Skin of body (tissue), 2 donors: Measurements from ENCODE around the gene SCAP. TPM values are rescaled to one million over a fixed set of nuclear protein-coding genes. Genes with fewer than 3 reads are reported as not detected.
A peak's percentile ranks its signal among the peaks of the same experiment; 100 is the strongest.

Source experiments
- DNase-seq: peaks from one replicate; lab custom pipeline; 2025; lab: John Stamatoyannopoulos, UW
- total RNA-seq: library from RNA; depleted of rRNA; stranded (reverse); fragments of >200 nt; gene quantifications from one replicate; pipeline ENCODE4 v1.2.3, GENCODE V29; 2014

SCAP gene
- total RNA-seq, 1 donor from 2014 or later: 44.6 TPM

GRCh38 chr3:47432673-47433072 lies 43.1 kb downstream of the SCAP start:
- no peak for DNase-seq

GRCh38 chr3:47431225-47431624 lies 44.5 kb downstream of the SCAP start:
- DNase-seq: no peak

- DNase-seq: no peak
Measured at GRCh38 chr3:47430606-47431005, 45.1 kb downstream of the SCAP start.

- no peak for DNase-seq
Measured at GRCh38 chr3:47429476-47430270, 46.1 kb downstream of the SCAP start.

GRCh38 chr3:47428662-47429061 lies 47.1 kb downstream of the SCAP start:
- DNase-seq: no peak

- DNase-seq: no peak
Measured at GRCh38 chr3:47427866-47428265, 47.9 kb downstream of the SCAP start.

GRCh38 chr3:47425959-47426358 lies 49.8 kb downstream of the SCAP start:
- no peak for DNase-seq

GRCh38 chr3:47425383-47425778 lies 50.4 kb downstream of the SCAP start:
- DNase-seq: no peak

- no peak for DNase-seq
Measured at GRCh38 chr3:47424434-47425382, 51.0 kb downstream of the SCAP start.

GRCh38 chr3:47423548-47424145 lies 52.1 kb downstream of the SCAP start:
- no peak for DNase-seq

GRCh38 chr3:47422743-47423142 lies 53.0 kb downstream of the SCAP start:
- DNase-seq: no peak

GRCh38 chr3:47421741-47422649 lies 53.7 kb downstream of the SCAP start:
- no peak for DNase-seq

- DNase-seq: peak; percentile 63
Measured at GRCh38 chr3:47420511-47421484, 54.9 kb downstream of the SCAP start.

- DNase-seq: no peak
Measured at GRCh38 chr3:47420044-47420430, 55.7 kb downstream of the SCAP start.

- no peak for DNase-seq
Measured at GRCh38 chr3:47419083-47420043, 56.4 kb downstream of the SCAP start.

GRCh38 chr3:47418167-47419082 lies 57.3 kb downstream of the SCAP start:
- no peak for DNase-seq

- no peak for DNase-seq
Measured at GRCh38 chr3:47416041-47416440, 59.7 kb downstream of the SCAP start.
